Natural killer cell treated with Interleukin-12 subunit alpha and Interleukin-12 subunit beta and Interleukin-15 and Interleukin-18, amount 100 ng/mL, for 72 hours (primary cell): Measurements from ENCODE around the gene RPL7L1. TPM values are rescaled to one million over a fixed set of nuclear protein-coding genes. Genes with fewer than 3 reads are reported as not detected.

ENCODE experiments used
- ATAC-seq, 2 donors: fragments of 150-1000 bp; cut with Tn5 transposase in 1 of 2; sonication (Bioruptor Pico), chemical (Tn5 transposase) in 1 of 2; 2 replicates each; pipeline ENCODE4 v1.10.0; 2021
- DNase-seq: peaks from one replicate; pipeline ENCODE4 v3.0.0; 2022; ENCODE audit warnings: low spot score
- H3K27ac Mint-ChIP-seq, 2 donors: 1 replicate in 1 of 2; 2 replicates in 1 of 2; pipeline ENCODE4 v1.8.0; 2022; ENCODE audit warnings: mixed read lengths in 2 of 2, mild to moderate bottlenecking in 1 of 2, moderate library complexity in 1 of 2
- H3K27me3 Mint-ChIP-seq, 2 donors: 1 replicate in 1 of 2; 2 replicates in 1 of 2; pipeline ENCODE4 v1.8.0; 2022; ENCODE audit warnings: mixed read lengths in 2 of 2
- H3K36me3 Mint-ChIP-seq: one replicate; pipeline ENCODE4 v1.8.0; 2022; ENCODE audit warnings: mixed read lengths
- H3K4me1 Mint-ChIP-seq, 2 donors: 1 replicate in 1 of 2; 2 replicates in 1 of 2; pipeline ENCODE4 v1.8.0; 2022; ENCODE audit warnings: low read depth in 2 of 2, mixed read lengths in 2 of 2, mild to moderate bottlenecking in 1 of 2
- H3K4me3 Mint-ChIP-seq: one replicate; pipeline ENCODE4 v1.8.0; 2022; ENCODE audit warnings: mixed read lengths
- H3K9me3 Mint-ChIP-seq: 2 replicates; pipeline ENCODE4 v1.8.0; 2022; ENCODE audit warnings: mixed read lengths
- total RNA-seq, 2 donors: library from RNA; stranded (reverse); gene quantifications; one replicate each; pipeline ENCODE4 v1.2.3, GENCODE V29; 2022

RPL7L1 gene
- total RNA-seq, 2 donors from 2014 or later = 125 to 191 TPM

- Mint-ChIP-seq H3K36me3 (peaks cover 5% of the 10 kb centered on the region), H3K4me3 (peak overlapping the region; percentile 100), H3K27me3 (no peaks in the 10 kb centered on the region), H3K27ac (peak overlapping the region; percentile 94 to 98), H3K4me1 (peaks cover 42 to 43% of the 10 kb centered on the region in 2 donors), H3K9me3 (no peaks in the 10 kb centered on the region)
- DNase-seq (peak; percentile 82), ATAC-seq (peak; percentile 53 to 62)
These were observed 50.5 kb downstream of the RPL7L1 start for GRCh38 chr6:42929821-42930360.

GRCh38 chr6:42932412-42932811 is 53.0 kb downstream of the RPL7L1 start:
- no peak for ATAC-seq
- peaks cover 9% of the 10 kb centered on the region for H3K36me3 Mint-ChIP-seq
- H3K9me3 Mint-ChIP-seq = no peaks in the 10 kb centered on the region
- peak overlapping the region; percentile 76 for H3K4me3 Mint-ChIP-seq
- peak overlapping the region; percentile 94 to 98 for H3K27ac Mint-ChIP-seq
- H3K4me1 Mint-ChIP-seq = peaks cover 42 to 52% of the 10 kb centered on the region in 2 donors
- H3K27me3 Mint-ChIP-seq = no peaks in the 10 kb centered on the region
- DNase-seq = no peak

GRCh38 chr6:42933205-42933604 is 53.8 kb downstream of the RPL7L1 start:
- Mint-ChIP-seq H3K4me3 (peak overlapping the region; percentile 76), H3K9me3 (no peaks in the 10 kb centered on the region), H3K27ac (peak overlapping the region; percentile 94 to 98), H3K4me1 (peaks cover 41 to 57% of the 10 kb centered on the region in 2 donors), H3K36me3 (peaks cover 14% of the 10 kb centered on the region), H3K27me3 (no peaks in the 10 kb centered on the region)
- no peak for ATAC-seq
- no peak for DNase-seq

- Mint-ChIP-seq H3K4me1 (peaks cover 28 to 45% of the 10 kb centered on the region in 2 donors), H3K36me3 (peaks cover 11% of the 10 kb centered on the region), H3K4me3 (no peak overlapping the region), H3K27me3 (no peaks in the 10 kb centered on the region), H3K27ac (no peak overlapping the region), H3K9me3 (no peaks in the 10 kb centered on the region)
- no peak for ATAC-seq
- DNase-seq = no peak
These were observed 55.9 kb downstream of the RPL7L1 start for GRCh38 chr6:42935322-42935721.

- Mint-ChIP-seq H3K9me3 (no peaks in the 10 kb centered on the region), H3K36me3 (peaks cover 9% of the 10 kb centered on the region), H3K4me1 (peaks cover 18 to 36% of the 10 kb centered on the region in 2 donors), H3K4me3 (no peak overlapping the region), H3K27me3 (no peaks in the 10 kb centered on the region), H3K27ac (peak overlapping the region in 1 of 2 donors; percentile 31)
- DNase-seq (no peak), ATAC-seq (no peak)
These were observed 57.0 kb downstream of the RPL7L1 start for GRCh38 chr6:42936398-42936797.

- Mint-ChIP-seq H3K36me3 (peaks cover 9% of the 10 kb centered on the region), H3K4me3 (no peak overlapping the region), H3K9me3 (no peaks in the 10 kb centered on the region), H3K27me3 (no peaks in the 10 kb centered on the region), H3K27ac (peak overlapping the region; percentile 44 to 61), H3K4me1 (peaks cover 7 to 25% of the 10 kb centered on the region in 2 donors)
- ATAC-seq (peak in 1 of 2 donors; percentile 11), DNase-seq (no peak)
These were observed 58.4 kb downstream of the RPL7L1 start for GRCh38 chr6:42937548-42938427.

GRCh38 chr6:42938428-42938796 is 59.0 kb downstream of the RPL7L1 start:
- ATAC-seq = no peak
- H3K4me1 Mint-ChIP-seq = peaks cover under 1 to 18% of the 10 kb centered on the region in 2 donors

GRCh38 chr6:42938987-42939809 is 59.8 kb downstream of the RPL7L1 start:
- no peak for DNase-seq
- Mint-ChIP-seq H3K27ac (no peak overlapping the region), H3K27me3 (no peaks in the 10 kb centered on the region), H3K9me3 (no peaks in the 10 kb centered on the region), H3K36me3 (peaks cover 9% of the 10 kb centered on the region), H3K4me3 (no peak overlapping the region), H3K4me1 (peaks cover 0 to 14% of the 10 kb centered on the region in 2 donors)
- no peak for ATAC-seq

More at GRCh38 chr6:42938428-42938796, 59.0 kb downstream of the RPL7L1 start:
- H3K36me3 Mint-ChIP-seq = peaks cover 9% of the 10 kb centered on the region
- no peak overlapping the region for H3K4me3 Mint-ChIP-seq
- H3K27me3 Mint-ChIP-seq = no peaks in the 10 kb centered on the region
- H3K27ac Mint-ChIP-seq = peak overlapping the region; percentile 44 to 61
- no peak for DNase-seq
- no peaks in the 10 kb centered on the region for H3K9me3 Mint-ChIP-seq

Other genes starting within 250 kb of the RPL7L1 start
- under 1 TPM in 1 of 2 donors, not detected in 1; 0.10 TPM for gene PRPH2, start 157.0 kb upstream of the RPL7L1 start, total RNA-seq
- gene TBCC, start 133.5 kb upstream of the RPL7L1 start, total RNA-seq = 10 to 100 TPM; 28.8 to 32.6 TPM
- gene BICRAL, start 97.6 kb upstream of the RPL7L1 start, total RNA-seq = 10 to 100 TPM; 13.5 to 13.9 TPM
- gene PTCRA, start 36.4 kb downstream of the RPL7L1 start, total RNA-seq = not detected
- 10 to 100 TPM; 35.4 to 38.2 TPM for gene CNPY3, start 49.9 kb downstream of the RPL7L1 start, total RNA-seq
- gene GNMT, start 81.1 kb downstream of the RPL7L1 start, total RNA-seq = 1 to 10 TPM in 1 of 2 donors, under 1 TPM in 1; 0.26 to 1.1 TPM
- 10 to 100 TPM; 14.1 to 18.7 TPM for gene PEX6, start 99.6 kb downstream of the RPL7L1 start, total RNA-seq
- gene PPP2R5D, start 105.0 kb downstream of the RPL7L1 start, total RNA-seq = 10 to 100 TPM; 38.9 to 47.8 TPM
- 10 to 100 TPM; 55.7 to 77.8 TPM for gene MEA1, start 134.3 kb downstream of the RPL7L1 start, total RNA-seq
- gene KLHDC3, start 134.6 kb downstream of the RPL7L1 start, total RNA-seq = 10 to 100 TPM; 59.6 to 60.8 TPM
- 10 to 100 TPM; 86.9 to 96.5 TPM for gene RRP36, start 142.0 kb downstream of the RPL7L1 start, total RNA-seq
- gene CUL7, start 174.2 kb downstream of the RPL7L1 start, total RNA-seq = 1 to 10 TPM; 8.3 to 9.8 TPM
- gene MRPL2, start 179.8 kb downstream of the RPL7L1 start, total RNA-seq = 10 to 100 TPM; 41.7 to 59.6 TPM
- 10 to 100 TPM; 12.3 to 13.0 TPM for gene KLC4, start 180.0 kb downstream of the RPL7L1 start, total RNA-seq
- 1 to 10 TPM; 1.2 to 4.1 TPM for gene PTK7, start 196.7 kb downstream of the RPL7L1 start, total RNA-seq